GM12865 (cell line): ENCODE results near the gene FGF10.

Experiments used
- DNase-seq: peaks from one replicate; pipeline ENCODE4 v3.0.0; 2010; ENCODE audit warnings: low read depth
- H3K4me3 ChIP-seq: 2 replicates; pipeline ENCODE4 v1.5.1; 2011; ENCODE audit warnings: mild to moderate bottlenecking, low read depth, low read length, control low read depth
- TF ChIP-seq, protein P1 (sequence below): IDR thresholded peaks from 2 replicates; pipeline ENCODE4 v1.5.1; 2011; ENCODE audit warnings: low read length, control low read depth, low read depth, inconsistent platforms; ENCODE audit not compliant: insufficient read depth; ENCODE audit errors: missing control alignments

The FGF10 gene

DNA sequence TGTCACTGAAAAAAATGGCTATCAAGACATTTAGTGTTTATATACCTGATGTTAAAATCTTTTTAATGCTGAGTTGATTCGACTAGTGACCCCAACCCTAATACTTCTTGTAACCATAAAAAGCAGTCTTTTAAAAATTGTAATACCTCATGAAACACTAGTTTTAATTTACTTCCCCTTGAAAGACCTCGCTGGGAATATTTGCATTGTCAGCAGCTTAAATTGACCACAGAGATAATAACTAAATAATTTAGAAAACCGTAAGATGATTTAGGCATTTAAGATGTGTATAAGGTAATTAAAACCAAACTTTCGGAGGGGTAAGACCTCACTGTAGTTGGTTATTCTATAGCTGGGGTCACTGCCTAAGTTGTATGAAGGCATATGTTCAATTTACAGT, 89.8 kb downstream of the FGF10 start:
- DNase-seq = no peak
- no peak overlapping the region for H3K4me3 ChIP-seq
- TF ChIP-seq, protein P1, sequence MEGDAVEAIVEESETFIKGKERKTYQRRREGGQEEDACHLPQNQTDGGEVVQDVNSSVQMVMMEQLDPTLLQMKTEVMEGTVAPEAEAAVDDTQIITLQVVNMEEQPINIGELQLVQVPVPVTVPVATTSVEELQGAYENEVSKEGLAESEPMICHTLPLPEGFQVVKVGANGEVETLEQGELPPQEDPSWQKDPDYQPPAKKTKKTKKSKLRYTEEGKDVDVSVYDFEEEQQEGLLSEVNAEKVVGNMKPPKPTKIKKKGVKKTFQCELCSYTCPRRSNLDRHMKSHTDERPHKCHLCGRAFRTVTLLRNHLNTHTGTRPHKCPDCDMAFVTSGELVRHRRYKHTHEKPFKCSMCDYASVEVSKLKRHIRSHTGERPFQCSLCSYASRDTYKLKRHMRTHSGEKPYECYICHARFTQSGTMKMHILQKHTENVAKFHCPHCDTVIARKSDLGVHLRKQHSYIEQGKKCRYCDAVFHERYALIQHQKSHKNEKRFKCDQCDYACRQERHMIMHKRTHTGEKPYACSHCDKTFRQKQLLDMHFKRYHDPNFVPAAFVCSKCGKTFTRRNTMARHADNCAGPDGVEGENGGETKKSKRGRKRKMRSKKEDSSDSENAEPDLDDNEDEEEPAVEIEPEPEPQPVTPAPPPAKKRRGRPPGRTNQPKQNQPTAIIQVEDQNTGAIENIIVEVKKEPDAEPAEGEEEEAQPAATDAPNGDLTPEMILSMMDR = no peak

DNA sequence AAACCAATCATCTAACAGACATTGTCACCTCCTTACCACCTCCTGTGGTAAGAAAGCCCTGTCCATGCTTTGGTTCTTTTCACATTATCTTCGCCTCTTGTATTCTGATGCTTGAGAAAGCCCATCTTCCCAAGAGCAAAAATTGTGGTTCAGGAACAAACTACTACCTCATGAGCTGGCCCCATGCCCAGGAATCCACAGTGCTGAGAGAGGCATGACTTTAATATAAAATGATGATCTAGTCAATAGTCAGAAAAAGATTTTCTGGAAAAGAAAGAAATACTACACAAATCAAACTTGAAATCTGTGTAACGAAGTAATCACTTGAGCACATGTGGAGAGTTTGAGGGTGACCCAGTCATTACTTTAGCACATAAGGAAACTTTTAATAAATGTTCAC, 94.7 kb downstream of the FGF10 start:
- no peak for DNase-seq
- TF ChIP-seq, protein P1 = no peak
- H3K4me3 ChIP-seq = no peak overlapping the region

DNA sequence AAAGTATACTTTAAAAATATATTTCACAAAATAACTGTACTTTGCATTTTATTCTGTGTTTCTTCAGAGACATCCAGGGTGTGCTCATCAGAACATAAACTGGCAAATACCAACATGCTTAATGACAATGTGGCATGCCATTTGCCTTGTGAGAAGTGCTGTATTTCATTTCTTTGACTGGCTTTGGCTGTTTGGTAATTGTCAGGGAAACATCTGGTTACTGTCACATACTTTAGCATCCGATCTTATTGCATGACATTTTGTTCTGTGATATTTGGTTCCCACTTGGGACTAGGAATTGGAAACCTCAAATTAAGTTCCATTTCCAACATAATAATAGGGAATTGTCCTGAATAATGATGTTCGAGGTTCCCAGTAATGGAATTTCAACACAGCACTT, 96.5 kb downstream of the FGF10 start:
- H3K4me3 ChIP-seq = no peak overlapping the region
- TF ChIP-seq, protein P1 = no peak
- DNase-seq = no peak

DNA sequence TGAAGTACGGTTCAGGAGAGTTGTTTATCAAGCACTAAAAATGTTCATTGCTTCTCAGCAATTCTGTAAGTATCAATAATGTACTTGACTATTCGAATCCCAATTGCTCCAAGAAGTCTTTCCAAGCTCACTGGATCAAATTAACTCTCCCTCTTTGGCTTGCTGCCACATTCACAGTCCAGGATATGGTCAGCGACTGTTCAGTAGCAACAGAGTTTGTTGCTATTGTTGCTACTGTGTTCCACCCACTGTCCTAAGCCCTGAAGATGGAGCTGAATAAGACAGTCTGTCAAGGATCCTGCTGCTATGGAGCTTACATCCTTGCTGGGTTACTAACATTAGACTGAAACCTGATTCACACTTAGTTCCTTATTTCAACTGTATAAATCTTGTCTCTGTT, 110.8 kb downstream of the FGF10 start:
- TF ChIP-seq, protein P1 = no peak
- no peak overlapping the region for H3K4me3 ChIP-seq
- DNase-seq = no peak

DNA sequence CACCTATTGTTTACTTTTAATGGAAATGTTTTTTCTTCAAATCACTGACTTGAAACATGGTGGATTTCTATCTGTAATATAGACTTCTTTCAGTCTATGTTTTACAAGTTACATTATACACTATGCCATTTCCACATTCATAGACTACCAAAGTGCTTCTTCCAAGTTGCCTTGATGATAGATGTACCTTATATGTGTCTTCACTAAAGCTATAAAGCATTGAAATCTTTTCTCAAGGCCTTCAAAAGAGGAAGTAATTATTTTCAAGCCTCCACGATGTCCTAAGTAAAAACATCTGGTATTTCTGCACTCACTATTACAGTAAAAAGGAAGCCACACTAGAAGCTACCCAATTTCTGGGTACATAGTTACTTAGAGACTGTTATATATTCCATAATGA, 113.3 kb downstream of the FGF10 start:
- no peak overlapping the region for H3K4me3 ChIP-seq
- TF ChIP-seq, protein P1 = no peak
- DNase-seq = no peak

DNA sequence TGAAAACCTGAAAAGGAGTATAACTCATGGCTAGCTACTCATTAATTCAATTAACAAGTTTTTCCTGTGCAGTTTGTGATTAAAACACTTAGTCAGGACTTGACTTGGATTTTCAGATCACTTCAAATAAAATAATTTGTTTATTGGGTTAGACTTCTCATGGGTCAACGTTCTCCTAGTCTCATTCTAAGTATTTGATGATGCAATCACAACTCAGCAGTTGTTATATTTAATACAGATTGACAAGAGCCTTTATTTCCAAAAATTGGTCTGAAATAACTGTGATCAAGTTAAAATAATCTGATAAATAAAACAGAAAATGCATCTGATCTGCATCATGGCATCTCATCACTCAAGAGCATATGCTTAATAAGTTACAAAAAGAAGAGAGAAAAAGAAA, 113.9 kb downstream of the FGF10 start:
- TF ChIP-seq, protein P1 = no peak
- no peak for DNase-seq
- no peak overlapping the region for H3K4me3 ChIP-seq

DNA sequence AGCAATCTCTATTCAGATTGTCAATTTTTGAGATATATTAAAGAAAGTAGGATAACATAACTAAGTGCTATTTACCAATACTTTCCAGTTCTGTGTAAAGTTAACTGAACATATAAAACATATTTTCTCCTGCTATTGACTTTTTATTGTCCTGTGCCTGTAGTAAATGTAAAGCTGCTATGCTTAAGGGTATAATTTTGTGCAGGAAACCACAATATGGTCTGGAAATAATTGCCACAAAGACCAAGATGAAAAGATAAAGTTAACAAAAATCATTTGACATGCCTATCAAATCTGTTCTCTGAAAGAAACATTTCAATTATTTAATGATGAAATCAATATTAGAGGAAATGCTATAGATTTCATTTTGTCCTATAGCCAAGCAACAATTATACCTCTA, 121.3 kb downstream of the FGF10 start:
- no peak overlapping the region for H3K4me3 ChIP-seq
- TF ChIP-seq, protein P1 = no peak
- DNase-seq = no peak
